NCI-H1694 treated with DMSO at 0.1 percent for 48 hours (cell line): ENCODE results near the gene GARIN3.
"Not testable (repeated sequence)": the region's sequence is repeated elsewhere in the genome, so short reads cannot be mapped to it uniquely, and the experiment has no call there.

Experiments
- DNase-seq: peaks from one replicate; lab custom pipeline; 2025; lab: John Stamatoyannopoulos, UW

Gene GARIN3

GRCh38 chr5:157166214-157167213, at the start of gene GARIN3:
Gene GARIN3 (minus strand): TSS chr5:157166264. CDS start chr5:157166168, 96 bp downstream.
- DNase-seq: no peak

- no peak for DNase-seq
These were observed 49.6 kb upstream of the GARIN3 start for GRCh38 chr5:157215514-157216167.

- DNase-seq: no peak
These were observed 48.9 kb upstream of the GARIN3 start for GRCh38 chr5:157214861-157215513.

- DNase-seq: no peak
These were observed 48.4 kb upstream of the GARIN3 start for GRCh38 chr5:157214415-157214814.

- no peak for DNase-seq
These were observed 47.6 kb upstream of the GARIN3 start for GRCh38 chr5:157213527-157214243.

- no peak for DNase-seq
These were observed 46.2 kb upstream of the GARIN3 start for GRCh38 chr5:157212307-157212706.

GRCh38 chr5:157210652-157211051, 44.6 kb upstream of the GARIN3 start:
- DNase-seq: not testable (repeated sequence)

GRCh38 chr5:157205708-157206107, 39.6 kb upstream of the GARIN3 start:
- no peak for DNase-seq

- DNase-seq: no peak
These were observed 38.7 kb upstream of the GARIN3 start for GRCh38 chr5:157204765-157205164.

GRCh38 chr5:157203417-157203816, 37.4 kb upstream of the GARIN3 start:
- no peak for DNase-seq

GRCh38 chr5:157201857-157202256, 35.8 kb upstream of the GARIN3 start:
- no peak for DNase-seq

GRCh38 chr5:157198277-157198986, 32.4 kb upstream of the GARIN3 start:
- DNase-seq: no peak

GRCh38 chr5:157197086-157197485, 31.0 kb upstream of the GARIN3 start:
- no peak for DNase-seq

- DNase-seq: no peak
These were observed 30.0 kb upstream of the GARIN3 start for GRCh38 chr5:157196045-157196444.

GRCh38 chr5:157193699-157194424, 27.8 kb upstream of the GARIN3 start:
- no peak for DNase-seq

- no peak for DNase-seq
These were observed 23.2 kb upstream of the GARIN3 start for GRCh38 chr5:157189223-157189622.

- no peak for DNase-seq
These were observed 22.2 kb upstream of the GARIN3 start for GRCh38 chr5:157188270-157188669.

GRCh38 chr5:157187046-157187754, 21.1 kb upstream of the GARIN3 start:
- no peak for DNase-seq

GRCh38 chr5:157186309-157187045, 20.4 kb upstream of the GARIN3 start:
- DNase-seq: no peak
